ENCODE data around the gene RAI1.

RAI1 gene

DNA sequence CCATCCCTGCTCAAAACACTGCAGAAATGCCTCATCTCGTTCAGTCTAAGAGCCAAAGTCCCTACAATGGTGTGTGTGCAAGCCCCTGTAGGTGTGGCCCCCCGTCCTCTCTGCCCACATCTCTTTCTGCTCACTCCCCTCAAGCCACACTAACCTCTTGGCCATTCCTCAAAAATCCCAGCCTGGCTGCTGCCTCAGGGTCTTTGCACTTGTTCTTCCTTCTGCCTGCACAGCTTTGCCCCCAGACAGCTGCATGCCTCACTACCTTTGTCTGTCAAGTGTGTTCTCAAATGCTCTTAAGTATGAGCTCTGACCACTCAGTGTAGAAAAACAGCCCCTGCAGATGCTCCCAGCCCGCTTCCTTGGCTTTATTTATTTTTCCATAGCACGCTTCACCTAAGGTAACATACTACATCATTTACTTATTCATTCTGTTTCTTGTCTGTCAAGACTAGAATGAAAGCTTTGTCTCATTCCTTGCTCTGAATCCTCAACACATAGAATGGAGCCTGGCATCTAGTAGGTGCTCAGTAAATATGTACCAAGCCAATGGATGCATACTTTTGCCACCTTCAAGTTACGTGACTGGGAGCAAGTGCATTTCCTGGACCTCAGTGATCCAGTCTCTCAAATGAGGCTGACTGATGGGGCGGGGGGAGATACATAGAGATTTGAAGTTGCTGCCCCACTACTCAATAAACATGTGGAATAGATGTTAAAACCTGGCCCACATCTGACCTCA lies 38.1 kb downstream of the RAI1 start:
- no peak for DNase-seq (ENCODE audit: low spot score)

DNA sequence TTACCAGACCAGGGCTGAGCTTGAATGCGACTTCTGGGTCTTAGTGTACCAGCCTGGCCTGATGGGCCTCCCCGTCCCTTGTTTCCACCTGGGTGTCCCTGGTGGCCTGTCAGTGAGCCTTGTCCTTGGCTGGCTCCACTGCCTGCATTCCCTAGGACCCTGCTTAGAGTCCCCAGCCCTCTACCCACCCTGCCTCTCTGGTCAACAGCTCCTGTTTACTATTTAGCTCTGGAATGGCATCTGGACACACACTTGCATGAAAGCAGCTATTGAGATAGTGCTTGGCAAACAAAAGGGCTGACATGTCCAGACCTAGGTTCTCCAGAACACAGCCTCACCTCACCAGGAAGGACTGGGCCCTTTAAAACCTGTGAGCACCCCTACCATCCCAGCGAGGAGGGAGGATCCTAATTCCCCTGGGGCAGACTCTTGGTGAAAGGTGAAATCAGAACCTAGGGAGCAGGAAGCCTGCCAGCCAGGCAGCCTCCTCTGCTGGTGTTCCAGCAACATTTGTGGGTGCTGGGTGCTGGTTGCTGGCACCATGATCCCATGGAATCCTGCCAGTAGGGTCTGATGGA lies 38.8 kb downstream of the RAI1 start:
- no peak for DNase-seq (ENCODE audit: low spot score)

DNA sequence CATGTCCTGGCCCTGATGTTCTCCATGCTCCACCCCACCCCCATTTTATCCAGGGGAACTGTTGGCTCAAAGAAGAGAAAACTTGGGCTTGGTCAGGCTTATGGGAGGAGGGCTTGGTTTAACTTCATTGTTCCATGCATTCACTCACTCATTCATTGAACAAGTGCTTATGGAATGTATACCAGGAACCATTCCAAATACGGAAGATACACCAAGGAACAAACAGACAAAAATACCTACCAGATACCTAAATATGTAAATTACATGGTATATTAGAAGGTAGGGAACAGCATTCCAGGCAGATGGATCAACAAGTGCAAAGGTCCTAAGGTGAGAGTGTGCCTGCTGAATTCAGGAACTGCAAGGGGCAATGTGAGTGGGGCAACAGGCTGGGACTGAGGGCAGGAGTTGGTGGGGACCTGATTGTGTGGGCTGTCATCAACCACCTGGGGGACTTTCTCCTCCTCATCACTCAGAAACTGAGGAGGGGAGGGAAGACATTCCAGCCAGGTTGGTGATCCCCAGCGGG lies 39.9 kb downstream of the RAI1 start:
- DNase-seq (ENCODE audit: low spot score) = no peak

DNA sequence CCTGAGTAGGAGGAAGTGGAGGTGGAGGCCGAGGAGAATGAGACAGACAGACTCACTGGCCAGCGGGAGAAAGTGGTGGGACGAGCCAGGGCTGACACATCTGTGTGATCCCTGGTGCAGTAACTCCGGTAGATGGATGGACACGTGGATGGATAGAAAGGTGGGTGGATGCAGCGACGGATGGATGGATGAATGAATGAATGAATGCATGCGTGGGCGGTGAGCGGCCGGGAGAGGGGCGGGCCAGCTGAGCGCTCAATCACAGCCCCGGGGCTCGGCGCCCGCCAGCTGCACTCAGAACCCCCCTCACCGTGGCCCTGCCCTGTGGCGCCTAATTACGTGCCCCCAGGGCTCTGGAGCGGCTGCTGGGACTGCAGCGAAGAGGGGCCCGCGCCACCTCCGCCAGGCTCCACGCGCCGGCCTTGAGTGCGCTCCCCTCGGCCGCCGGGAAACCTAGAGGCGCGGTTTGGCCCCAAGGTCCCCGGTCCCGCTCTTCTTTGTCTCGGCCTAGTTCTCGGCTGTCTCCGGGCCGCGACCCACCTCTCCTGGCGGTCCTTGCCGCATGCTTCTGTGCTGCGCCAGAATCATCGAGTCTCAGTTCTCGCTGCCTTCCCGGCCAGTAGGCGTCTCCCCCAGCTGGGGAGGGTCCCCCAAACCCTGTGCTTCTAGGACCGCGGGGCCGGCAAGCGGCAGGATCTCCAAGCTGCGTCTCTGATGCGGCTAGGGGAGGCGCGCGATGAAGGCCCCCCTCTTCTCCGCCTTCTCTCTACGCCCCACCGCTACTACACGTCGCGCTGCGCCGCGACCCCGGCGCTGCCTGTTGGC lies 41.0 kb downstream of the RAI1 start:
- no peak for DNase-seq (ENCODE audit: low spot score)

DNA sequence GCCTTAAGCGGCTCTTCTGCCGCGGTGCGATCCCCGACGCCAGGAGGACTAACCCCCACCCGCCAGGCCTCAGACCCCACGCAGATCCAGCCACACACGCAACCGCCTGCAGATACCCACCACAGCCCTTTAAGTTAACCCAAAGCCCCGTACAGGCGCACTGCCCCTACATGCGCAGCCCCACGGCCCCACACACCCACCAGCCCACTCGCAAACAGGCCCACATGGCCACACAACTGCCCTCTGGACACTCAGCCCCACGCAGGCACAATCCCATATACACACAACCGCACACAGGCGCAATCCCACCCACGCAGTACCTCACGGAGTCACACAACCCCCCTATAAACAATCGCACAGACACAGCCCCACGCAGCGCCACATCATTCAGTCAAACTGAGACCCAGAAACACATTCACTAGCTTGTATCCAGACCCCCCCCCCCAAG lies 41.7 kb downstream of the RAI1 start:
- DNase-seq (ENCODE audit: low spot score) = no peak

DNA sequence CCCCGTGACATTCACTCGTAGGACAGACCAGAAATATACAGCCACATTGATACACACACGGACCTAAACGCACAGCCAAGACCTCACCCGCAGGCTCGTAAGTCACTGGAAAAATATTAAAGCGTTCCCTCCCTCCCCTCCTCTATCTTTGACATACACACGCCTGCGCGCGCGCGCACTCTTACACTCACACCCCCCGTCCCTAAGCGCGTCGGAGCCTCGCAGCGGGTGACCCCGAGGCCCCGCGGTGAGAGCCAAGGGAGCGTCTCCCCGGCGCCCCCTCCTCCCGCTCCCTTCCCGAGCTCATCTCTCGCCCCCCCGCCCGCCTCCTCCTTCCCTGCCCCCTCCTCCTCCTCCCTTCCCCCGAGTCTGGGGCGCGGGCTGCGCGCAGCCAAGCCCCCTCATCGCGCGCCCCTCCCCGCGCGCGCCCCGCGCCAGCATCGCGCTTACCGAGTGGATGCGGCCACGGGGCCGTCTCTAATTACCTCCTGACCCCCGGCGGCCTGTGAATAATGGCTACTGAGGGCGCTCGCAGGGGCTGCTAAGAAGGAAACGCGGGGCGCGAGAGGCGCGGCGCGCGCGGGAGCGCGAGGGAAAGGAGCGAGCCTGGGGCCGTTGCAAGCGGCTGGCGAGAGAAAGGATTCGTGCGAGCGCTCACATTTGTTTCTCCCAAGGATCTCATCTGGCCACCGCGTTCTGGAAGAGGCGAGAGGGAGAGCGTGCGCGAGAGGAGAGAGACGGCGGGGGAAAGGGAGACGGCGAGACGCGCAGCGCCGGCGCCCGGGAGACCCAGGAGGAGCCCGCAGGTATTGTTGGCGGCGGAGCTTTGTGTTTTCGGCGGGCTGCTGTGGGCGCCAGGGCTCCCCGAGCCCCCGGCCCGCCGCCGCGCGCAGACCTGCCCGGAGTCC lies 42.4 kb downstream of the RAI1 start:
- no peak for DNase-seq (ENCODE audit: low spot score)

DNA sequence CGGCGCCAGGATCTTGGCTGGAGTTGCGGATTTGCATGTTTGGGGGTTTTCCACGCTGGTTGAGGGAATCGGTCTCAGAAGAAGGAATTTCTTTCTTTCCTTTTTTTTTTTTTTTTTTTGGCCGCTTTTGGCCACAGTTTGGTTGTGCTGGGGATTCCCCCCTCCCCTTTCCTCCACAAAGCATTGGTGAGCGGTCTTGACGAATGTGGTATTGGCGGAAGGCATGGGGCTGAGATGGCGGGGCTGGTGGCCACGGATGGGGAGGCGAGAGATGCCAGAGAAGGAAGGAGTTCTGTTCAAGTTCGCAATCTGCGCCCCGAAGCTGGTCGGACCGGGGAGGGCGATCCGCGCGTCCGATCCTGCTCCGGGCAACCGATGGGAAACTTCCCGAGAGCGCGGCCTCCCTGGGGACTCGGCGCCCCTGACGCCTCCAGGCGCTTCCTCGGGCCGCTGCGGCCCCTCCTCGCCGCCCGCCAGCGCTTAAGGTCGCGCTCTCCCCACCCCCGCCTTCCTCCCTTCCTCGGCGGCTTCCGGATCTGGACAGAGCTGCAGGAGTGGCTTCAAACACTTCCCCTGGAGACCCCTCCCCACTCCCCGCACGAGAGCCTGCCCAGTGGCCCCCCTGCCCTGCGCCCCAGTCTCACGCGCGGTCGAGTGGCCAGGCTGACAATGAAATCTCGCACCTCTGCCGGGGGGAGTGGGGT lies 43.2 kb downstream of the RAI1 start:
- DNase-seq (ENCODE audit: low spot score) = no peak

DNA sequence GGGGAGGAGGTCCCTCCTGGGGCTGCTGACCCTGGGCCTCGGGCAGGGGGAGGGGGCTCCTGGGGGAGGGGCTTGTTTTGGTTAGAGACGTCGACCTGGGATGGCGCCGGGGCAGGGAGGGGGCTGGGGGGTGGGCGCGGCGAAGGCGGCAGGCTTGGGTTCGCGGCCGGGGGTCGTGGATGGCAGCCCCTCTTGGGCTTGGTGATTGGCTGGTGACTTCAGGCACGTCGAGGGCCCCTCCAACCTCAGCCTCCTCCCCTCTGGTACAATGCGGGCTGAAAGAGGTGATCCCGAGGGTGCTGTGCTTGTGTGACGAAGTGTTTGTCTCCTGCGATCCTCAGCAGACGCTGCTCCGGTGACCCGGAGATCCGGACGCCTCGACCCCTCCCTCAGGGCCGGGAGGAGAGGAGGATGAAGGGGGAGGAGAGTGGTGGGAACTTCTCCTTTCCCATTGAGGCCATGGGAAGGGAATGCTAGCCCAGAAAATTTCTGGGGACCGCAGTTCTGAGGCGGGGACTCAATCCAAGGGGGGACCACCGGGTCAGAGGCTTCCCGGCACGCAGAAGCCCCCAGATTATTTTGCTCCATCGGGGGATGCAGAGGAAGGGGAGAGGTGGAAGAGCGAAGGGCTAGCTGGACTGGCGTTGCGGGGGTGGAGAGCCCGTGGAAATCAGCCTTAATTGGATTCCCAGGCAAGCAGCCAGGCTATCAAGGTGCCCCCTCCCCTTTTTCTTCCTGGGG lies 43.9 kb downstream of the RAI1 start:
- DNase-seq (ENCODE audit: low spot score) = no peak

DNA sequence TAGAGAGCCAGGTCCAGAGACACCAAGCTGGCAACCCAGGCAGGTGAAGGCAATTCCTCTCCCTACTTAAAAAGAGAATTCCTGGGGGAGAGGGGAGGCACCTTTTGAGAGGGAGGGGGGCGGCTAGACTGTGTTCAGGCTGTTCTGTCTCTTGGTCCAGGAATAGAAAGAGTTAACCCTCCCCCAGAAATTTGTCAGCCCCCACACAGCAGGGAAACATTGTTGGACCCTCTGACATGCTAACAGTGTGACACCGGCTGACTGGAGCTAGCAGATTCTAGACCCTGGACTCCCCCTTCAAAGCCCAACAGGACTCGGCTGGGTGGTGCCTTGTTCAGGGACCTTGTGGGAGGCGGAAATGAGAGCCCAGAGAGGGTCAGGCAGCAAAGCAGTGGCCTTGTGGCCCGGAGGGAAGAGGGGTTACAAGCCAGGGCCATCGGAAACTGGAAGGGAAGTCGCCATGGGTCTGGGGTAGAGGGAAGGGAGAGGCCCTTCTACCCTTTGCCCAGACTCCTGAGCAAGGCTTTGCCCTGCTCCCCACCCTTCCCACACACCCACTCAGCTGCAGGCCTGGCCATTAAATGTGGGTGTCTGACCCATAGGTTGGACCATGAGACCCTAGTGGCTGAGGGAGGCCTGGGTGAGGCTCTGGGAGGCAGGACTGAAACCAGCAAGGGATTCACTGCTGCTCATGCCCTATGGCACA lies 44.6 kb downstream of the RAI1 start:
- DNase-seq (ENCODE audit: low spot score) = no peak

DNA sequence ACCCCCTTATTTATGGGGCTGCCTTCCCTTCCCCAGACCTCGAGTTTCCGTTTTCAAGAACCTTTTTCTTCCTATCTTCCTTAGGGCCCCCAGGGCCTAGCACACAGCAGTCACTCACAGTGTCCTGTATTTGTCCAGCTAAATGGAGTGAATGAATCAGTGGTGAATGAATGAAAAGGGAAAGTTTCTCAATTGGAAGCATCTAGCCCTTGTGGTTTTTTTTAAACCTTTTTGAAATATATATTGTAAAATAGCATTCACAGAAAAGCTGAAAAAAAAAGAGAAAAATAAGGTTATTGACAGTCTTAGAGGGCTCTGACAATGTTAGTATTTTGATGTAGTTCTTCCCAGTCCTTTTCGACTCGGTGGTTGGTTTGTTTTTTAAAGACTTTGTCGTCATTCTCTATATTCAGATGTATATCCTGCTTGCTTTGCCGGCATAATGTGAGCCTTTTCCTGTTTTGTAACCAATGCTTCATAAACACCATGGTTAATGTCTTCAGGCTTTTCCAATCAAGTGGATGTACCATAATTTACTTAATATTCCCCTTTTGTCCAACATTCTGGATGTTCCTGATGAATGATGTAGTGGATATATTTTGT lies 45.3 kb downstream of the RAI1 start:
- no peak for DNase-seq (ENCODE audit: low spot score)

DNA sequence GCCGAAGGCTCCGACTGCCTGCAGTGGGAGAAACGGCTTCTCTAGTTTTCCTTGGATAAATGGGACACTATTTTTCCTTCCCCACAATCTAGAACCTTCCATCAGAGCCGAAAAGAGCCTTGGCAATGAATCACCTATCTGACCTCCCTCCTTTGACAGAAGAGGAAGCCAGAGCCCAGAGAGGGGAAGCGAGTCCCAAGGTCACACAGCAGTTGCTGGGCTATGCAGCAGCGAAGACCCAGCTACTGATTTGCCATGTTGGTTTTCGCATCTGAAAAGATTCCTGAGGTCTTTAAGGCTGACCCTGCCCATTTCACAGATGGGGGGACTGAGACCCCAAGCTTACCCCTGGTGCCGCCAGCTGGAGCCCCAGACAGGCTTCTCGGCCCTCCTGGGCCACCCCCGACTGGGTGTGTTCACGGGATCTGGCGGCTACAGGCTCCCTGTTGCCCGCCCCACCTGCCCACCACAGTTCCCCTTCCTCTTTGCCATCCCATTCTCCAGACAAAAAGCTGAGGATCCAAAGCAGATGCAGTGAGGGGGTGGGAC lies 45.9 kb downstream of the RAI1 start:
- no peak for DNase-seq (ENCODE audit: low spot score)

DNA sequence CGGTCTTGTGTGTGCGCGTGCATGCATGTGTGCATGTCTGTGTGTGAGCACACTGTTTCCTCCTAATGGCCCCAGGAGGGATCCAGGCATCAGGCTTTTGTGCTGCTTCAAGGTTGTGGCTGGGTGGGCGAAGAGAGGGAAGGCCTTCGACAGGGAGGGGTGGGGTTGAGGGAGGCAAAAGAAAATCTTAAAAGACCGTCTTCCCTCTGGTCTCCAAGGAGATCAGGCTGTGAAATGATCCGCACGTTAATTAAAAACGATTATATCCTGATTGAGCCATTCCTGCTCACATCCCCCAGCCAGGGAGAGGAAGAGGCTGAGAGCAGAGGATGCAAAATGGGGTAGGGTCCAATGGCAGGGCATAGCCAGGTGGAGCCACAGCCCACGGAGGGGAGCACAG lies 46.9 kb downstream of the RAI1 start:
- DNase-seq (ENCODE audit: low spot score) = no peak

DNA sequence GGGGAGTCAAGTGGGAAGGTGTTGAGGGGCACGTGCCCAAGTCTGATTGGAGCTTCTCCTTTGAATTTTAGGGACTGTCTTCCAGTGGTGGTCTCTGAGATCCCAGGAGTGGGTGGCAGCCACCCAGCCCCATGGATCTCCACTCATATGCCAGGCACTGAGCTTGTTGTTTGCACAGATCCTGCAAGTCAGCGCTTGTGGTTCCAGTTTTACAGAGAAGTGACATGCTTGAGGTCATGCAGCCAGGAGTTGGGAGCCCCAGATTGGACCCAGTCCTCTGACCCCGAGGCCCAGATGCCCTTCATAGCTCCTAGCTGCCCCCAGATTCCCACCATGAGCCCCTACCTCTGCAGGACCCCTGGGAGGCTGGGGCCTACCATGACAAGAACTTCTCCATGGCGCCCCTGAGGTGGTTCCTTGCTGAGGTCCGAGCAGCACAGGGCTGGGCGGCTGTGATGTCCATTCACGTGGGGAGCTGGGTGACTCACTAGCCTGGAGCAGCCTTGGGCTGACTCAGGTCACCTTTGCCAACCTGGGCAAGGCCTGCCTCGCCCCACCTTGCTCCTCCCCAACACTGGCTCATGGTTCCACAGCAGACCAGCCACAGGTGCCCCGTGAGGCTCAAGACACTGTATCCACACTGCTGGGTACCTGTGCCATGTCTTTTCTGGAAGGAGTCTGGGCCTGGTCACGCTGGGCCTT lies 47.4 kb downstream of the RAI1 start:
- no peak for DNase-seq (ENCODE audit: low spot score)

DNA sequence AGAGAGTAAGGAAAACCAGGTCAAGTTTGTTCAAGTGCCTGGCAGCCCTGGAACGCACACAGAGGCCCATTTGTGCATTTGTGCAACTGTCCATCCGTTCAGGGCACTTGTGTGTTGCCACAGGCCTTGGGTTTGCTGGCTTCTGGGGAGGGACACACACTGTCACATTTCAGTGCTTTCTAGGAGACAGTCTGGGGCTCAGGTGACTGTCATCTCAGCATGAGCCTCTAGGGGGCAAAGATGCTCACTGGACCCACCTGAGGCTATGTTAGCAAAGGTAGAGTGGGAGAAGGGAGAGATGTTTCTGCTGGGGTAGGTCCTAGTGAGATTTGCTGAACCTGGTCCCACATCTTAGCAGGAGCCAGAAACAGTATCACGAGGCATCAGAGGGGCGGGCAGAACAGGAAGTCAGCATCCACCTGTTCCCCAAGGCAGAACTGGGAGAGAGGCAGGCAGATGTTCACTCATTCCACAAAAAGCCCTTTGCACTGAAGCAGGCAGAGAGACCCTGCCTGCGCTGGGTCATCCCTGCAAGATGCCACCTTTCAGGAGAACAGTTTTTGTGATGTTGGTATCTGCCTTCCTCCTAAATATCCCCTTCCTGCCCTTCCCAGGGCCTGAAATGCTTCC lies 48.5 kb downstream of the RAI1 start:
- DNase-seq (ENCODE audit: low spot score) = no peak

DNA sequence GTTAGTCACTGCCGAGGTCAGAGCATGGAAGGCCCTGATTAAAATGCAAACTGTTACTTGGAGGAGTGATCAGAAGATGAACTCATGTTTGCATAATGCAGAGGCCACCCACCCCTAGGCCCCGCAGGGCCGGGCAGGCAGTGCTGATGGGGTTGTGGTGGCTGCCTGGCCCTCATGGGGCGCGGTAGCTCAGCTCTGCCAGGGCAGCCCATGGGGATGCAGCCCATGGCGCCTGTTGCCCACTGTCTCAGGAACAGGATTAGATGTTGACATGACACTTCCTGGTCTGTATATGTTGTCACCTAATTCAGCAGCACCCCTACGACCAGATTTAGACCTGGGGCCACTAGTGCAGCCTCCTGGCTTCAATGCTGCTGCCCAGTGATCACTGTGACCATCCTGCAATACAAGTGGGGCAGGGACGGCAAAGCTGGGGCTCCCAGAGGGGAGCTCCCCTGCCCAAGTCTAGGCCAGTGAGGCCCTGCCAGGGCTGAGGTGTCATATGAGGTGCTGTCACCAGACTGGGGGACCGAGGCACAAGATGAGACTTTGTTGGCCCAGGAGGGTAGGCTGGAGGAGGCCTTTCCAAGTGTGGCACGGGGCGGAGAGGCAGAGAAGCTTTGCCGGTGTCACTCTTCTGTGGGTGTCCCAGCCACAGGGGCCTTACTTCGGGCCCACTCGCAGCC lies 49.1 kb downstream of the RAI1 start:
- no peak for DNase-seq (ENCODE audit: low spot score)

DNA sequence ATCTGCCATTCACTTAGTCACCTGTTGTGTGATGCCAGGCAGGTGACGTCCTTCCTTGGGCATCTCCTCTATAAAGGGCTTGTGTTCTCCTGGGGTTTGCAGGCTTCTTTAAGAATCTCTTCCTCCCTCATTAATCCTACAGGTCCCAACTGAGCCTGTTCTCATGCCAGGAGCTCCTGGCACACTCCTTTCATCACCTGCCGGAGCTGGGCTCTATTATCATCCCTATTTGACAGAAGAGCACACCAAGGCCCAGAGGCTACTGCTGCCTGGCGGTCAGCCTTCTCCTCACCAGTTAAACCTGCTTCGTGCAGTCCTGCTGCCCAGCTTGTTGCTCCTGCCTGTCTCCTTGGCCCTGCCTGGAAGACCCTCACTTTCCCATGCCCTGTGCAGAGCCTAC lies 51.2 kb downstream of the RAI1 start:
- no peak for DNase-seq (ENCODE audit: low spot score)

Measured in left forelimb (tissue), 1 donor.